SK-N-SH (cell line): ENCODE results near the gene SLC12A7. TPM values are rescaled to one million over a fixed set of nuclear protein-coding genes. Genes with fewer than 3 reads are reported as not detected.

Experiments used
- CTCF ChIA-PET: fragments of 300-600, 350-600 bp; formaldehyde crosslinking; extraction: SDS; loops from one replicate; lab custom pipeline; 2021; lab: Yijun Ruan, JAX
- POLR2A ChIA-PET: fragments of 350-600 bp; sonication (Branson Sonifier 250); formaldehyde crosslinking; extraction: SDS; loops from one replicate; lab custom pipeline; 2020; ENCODE audit warnings: antibody characterized with exemption, inconsistent platforms; lab: Yijun Ruan, JAX
- DNase-seq: peaks from one replicate; pipeline ENCODE4 v3.0.0; 2012
- H2AFZ ChIP-seq: fragments of 200-600 bp; sonication (generic); 2 replicates; pipeline ENCODE4 v1.8.1; 2016; ENCODE audit warnings: antibody characterized with exemption, mild to moderate bottlenecking, low read depth
- H3F3A ChIP-seq: fragments of 200-600 bp; sonication (generic); replicated peaks from 2 replicates; pipeline ENCODE3; 2016; ENCODE audit warnings: antibody characterized with exemption, mild to moderate bottlenecking; ENCODE audit not compliant: insufficient read depth
- H3K27ac ChIP-seq, 2 experiments: fragments of 200-500 bp in 1 of 2; fragments of 200-600 bp in 1 of 2; sonication (Bioruptor generic) in 1 of 2; sonication (generic), shearing (Covaris generic) in 1 of 2; 2 replicates each; pipeline versions ENCODE4 v1.5.1 to v1.6.1; 2014 to 2016; ENCODE audit warnings: low read depth in 2 of 2, inconsistent platforms in 1 of 2, low read length in 1 of 2, mild to moderate bottlenecking in 1 of 2, mixed read lengths in 1 of 2
- H3K27me3 ChIP-seq: fragments of 200-600 bp; sonication (generic), shearing (Covaris generic); 2 replicates; pipeline ENCODE4 v1.6.1; 2016; ENCODE audit warnings: mixed run types; ENCODE audit not compliant: insufficient read depth
- H3K36me3 ChIP-seq, 2 experiments: fragments of 200-500 bp in 1 of 2; fragments of 200-600 bp in 1 of 2; sonication (Bioruptor generic) in 1 of 2; sonication (generic) in 1 of 2; replicated peaks in 1 of 2; 2 replicates each; pipeline versions ENCODE3 to v1.5.1; 2014 to 2016; ENCODE audit warnings: low read length in 1 of 2, mild to moderate bottlenecking in 1 of 2; ENCODE audit not compliant: insufficient read depth in 2 of 2, control insufficient read depth in 1 of 2
- H3K4me1 ChIP-seq, 2 experiments: fragments of 200-500 bp in 1 of 2; fragments of 200-600 bp in 1 of 2; sonication (Bioruptor generic) in 1 of 2; sonication (generic), shearing (Covaris generic) in 1 of 2; 2 replicates each; pipeline versions ENCODE4 v1.5.1 to v1.6.1; 2014 to 2016; ENCODE audit warnings: low read depth in 1 of 2, low read length in 1 of 2, mixed run types in 1 of 2; ENCODE audit not compliant: insufficient read depth in 2 of 2, control insufficient read depth in 1 of 2
- H3K4me2 ChIP-seq: fragments of 200-600 bp; sonication (generic), shearing (Covaris generic); 2 replicates; pipeline ENCODE4 v1.6.1; 2017; ENCODE audit warnings: mixed run types
- H3K4me3 ChIP-seq, 2 experiments: fragments of 200-500 bp in 1 of 2; fragments of 200-600 bp in 1 of 2; sonication (Bioruptor generic) in 1 of 2; sonication (generic), shearing (Covaris generic) in 1 of 2; 2 replicates each; pipeline versions ENCODE4 v1.5.1 to v1.8.1; 2014 to 2016; ENCODE audit warnings: low read depth in 2 of 2, inconsistent platforms in 1 of 2, low read length in 1 of 2, mild to moderate bottlenecking in 1 of 2, mixed read lengths in 1 of 2, moderate library complexity in 1 of 2
- H3K79me2 ChIP-seq: fragments of 200-600 bp; sonication (generic); 2 replicates; pipeline ENCODE4 v1.8.1; 2017; ENCODE audit warnings: mild to moderate bottlenecking; ENCODE audit not compliant: insufficient read depth
- H3K9ac ChIP-seq: fragments of 200-600 bp; sonication (generic); 2 replicates; pipeline ENCODE4 v1.6.1; 2017; ENCODE audit warnings: mixed run types
- H3K9me2 ChIP-seq: fragments of 200-600 bp; sonication (generic); 2 replicates; pipeline ENCODE4 v1.6.1; 2017; ENCODE audit warnings: mixed run types
- H3K9me3 ChIP-seq: fragments of 200-600 bp; sonication (generic); 2 replicates; pipeline ENCODE4 v1.6.1; 2017; ENCODE audit warnings: mixed run types, mild to moderate bottlenecking, moderate library complexity
- H4K20me1 ChIP-seq: fragments of 200-600 bp; sonication (generic); 2 replicates; pipeline ENCODE4 v1.6.1; 2017; ENCODE audit warnings: mild to moderate bottlenecking, mixed run types; ENCODE audit not compliant: insufficient read depth
- CHD2 ChIP-seq: fragments of 150-350 bp; IDR thresholded peaks from 2 replicates; pipeline ENCODE4 v1.6.1; 2018; ENCODE audit warnings: low read length; ENCODE audit not compliant: partially characterized antibody
- EP300 ChIP-seq, 2 experiments: IDR thresholded peaks; 2 replicates each; pipeline versions ENCODE4 v1.4.0 to v1.6.1; 2012; ENCODE audit warnings: borderline replicate concordance in 1 of 2, low read depth in 1 of 2, low read length in 1 of 2
- EZH2phosphoT487 ChIP-seq: fragments of 200-600 bp; sonication (generic); IDR thresholded peaks from 2 replicates; pipeline ENCODE4 v1.6.1; 2017; ENCODE audit warnings: low read depth, mixed run types, mild to moderate bottlenecking, antibody characterized with exemption, moderate library complexity, borderline replicate concordance
- GABPA ChIP-seq: IDR thresholded peaks from 2 replicates; pipeline ENCODE4 v1.4.0; 2012; ENCODE audit warnings: low read depth, mild to moderate bottlenecking
- MAX ChIP-seq: IDR thresholded peaks from 2 replicates; pipeline ENCODE4 v1.4.0; 2012; ENCODE audit warnings: low read depth
- MEF2A ChIP-seq: IDR thresholded peaks from 2 replicates; pipeline ENCODE4 v1.4.0; 2012; ENCODE audit warnings: low read depth, borderline replicate concordance
- TCF12 ChIP-seq: IDR thresholded peaks from 2 replicates; pipeline ENCODE4 v1.4.0; 2012
- YY1 ChIP-seq: IDR thresholded peaks from 2 replicates; pipeline ENCODE4 v1.4.0; 2012; ENCODE audit warnings: low read depth, mild to moderate bottlenecking
- ZBTB33 ChIP-seq: IDR thresholded peaks from 2 replicates; pipeline ENCODE4 v1.4.0; 2012; ENCODE audit warnings: low read depth, borderline replicate concordance
- WGBS: methylation state at CpG from one replicate; pipeline ENCODE4 v1.1.6; 2017; ENCODE audit warnings: low lambda C conversion rate; 5-methylcytosine and 5-hydroxymethylcytosine counted together
- polyA plus RNA-seq, 3 experiments: library from polyadenylated mRNA; depleted of rRNA; stranded (reverse); fragments of >200 nt; gene quantifications; 2 replicates each; pipeline ENCODE4 v1.2.3, GENCODE V29; 2012
- TF ChIP-seq, protein P1 (sequence below): IDR thresholded peaks from 2 replicates; pipeline ENCODE4; 2012
- TF ChIP-seq, protein P2 (sequence below): fragments of 150-350 bp; IDR thresholded peaks from 2 replicates; pipeline ENCODE4 v1.6.1; 2016; ENCODE audit warnings: mild to moderate bottlenecking, low read depth, low read length

Gene SLC12A7
- polyA plus RNA-seq, 1 of the 3 experiments (the other 2 are of a cell fraction) = 2.6 TPM

- TF ChIP-seq TCF12 = no peak
- TF ChIP-seq, all 33 proteins: peak for 0
Observed at GRCh38 chr5:1047332-1047965, 64.4 kb downstream of the SLC12A7 start (continued).

DNA sequence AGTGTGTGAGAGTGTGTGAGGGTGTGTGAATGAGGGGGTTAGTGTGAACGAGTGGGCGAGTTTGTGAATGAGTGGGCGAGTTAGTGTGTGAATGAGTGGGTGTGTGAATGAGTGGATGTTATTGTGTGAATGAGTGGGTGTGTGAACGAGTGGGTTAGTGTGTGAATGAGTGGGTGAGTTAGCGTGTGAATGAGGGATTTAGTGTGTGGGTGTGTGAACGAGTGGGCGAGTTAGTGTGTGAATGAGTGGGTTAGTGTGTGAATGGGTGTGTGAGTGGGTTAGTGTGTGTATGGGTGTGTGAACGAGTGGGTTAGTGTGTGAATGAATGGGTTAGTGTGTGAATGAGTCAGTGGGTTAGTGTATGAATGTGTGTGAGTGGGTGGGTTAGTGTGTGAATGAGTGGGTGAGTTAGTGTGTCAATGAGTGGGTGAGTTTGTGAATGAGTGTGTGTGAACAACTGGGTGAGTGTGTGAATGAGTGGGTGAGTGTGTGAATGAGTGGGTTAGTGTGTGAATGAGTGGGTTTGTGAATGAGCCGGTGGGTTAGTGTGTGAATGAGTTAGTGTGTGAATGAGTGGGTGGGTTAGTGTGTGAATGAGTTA is 65.8 kb downstream of the SLC12A7 start:
- no peak overlapping the region for H2AFZ ChIP-seq
- H4K20me1 ChIP-seq = no peaks in the 10 kb centered on the region
- WGBS = 52% methylated on average over 9 of the region's 9 CpGs
- POLR2A ChIA-PET = no interaction called here
- no peak overlapping the region for H3K4me3 ChIP-seq
- H3K4me1 ChIP-seq = peaks cover 0 to 3% of the 10 kb centered on the region in 2 experiments; a peak in 1 of 4 replicates
- no peaks in the 10 kb centered on the region for H3K9me3 ChIP-seq
- DNase-seq = no peak
- no peaks in the 10 kb centered on the region for H3K27me3 ChIP-seq
- H3K79me2 ChIP-seq = no peaks in the 10 kb centered on the region
- no peak overlapping the region for H3K27ac ChIP-seq
- H3F3A ChIP-seq = no peaks in the 10 kb centered on the region
- H3K4me2 ChIP-seq = no peak overlapping the region
- no peaks in the 10 kb centered on the region for H3K36me3 ChIP-seq
- CTCF ChIA-PET = no interaction called here
- H3K9me2 ChIP-seq = no peaks in the 10 kb centered on the region
- no peak overlapping the region for H3K9ac ChIP-seq
- TF ChIP-seq EZH2phosphoT487 = no peak
- no peak for TF ChIP-seq MAX
- no peak for TF ChIP-seq ZBTB33
- no peak for TF ChIP-seq GABPA
- TF ChIP-seq, protein P1, sequence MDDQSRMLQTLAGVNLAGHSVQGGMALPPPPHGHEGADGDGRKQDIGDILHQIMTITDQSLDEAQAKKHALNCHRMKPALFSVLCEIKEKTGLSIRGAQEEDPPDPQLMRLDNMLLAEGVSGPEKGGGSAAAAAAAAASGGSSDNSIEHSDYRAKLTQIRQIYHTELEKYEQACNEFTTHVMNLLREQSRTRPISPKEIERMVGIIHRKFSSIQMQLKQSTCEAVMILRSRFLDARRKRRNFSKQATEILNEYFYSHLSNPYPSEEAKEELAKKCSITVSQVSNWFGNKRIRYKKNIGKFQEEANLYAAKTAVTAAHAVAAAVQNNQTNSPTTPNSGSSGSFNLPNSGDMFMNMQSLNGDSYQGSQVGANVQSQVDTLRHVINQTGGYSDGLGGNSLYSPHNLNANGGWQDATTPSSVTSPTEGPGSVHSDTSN = no peak
- TF ChIP-seq, protein P2, sequence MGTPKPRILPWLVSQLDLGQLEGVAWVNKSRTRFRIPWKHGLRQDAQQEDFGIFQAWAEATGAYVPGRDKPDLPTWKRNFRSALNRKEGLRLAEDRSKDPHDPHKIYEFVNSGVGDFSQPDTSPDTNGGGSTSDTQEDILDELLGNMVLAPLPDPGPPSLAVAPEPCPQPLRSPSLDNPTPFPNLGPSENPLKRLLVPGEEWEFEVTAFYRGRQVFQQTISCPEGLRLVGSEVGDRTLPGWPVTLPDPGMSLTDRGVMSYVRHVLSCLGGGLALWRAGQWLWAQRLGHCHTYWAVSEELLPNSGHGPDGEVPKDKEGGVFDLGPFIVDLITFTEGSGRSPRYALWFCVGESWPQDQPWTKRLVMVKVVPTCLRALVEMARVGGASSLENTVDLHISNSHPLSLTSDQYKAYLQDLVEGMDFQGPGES = no peak
- no peak for TF ChIP-seq EP300 (IDR thresholded peaks at IDR 0.05; ENCODE audit: borderline replicate concordance in 1 of 2, low read depth in 1 of 2, low read length in 1 of 2)
- no peak for TF ChIP-seq MEF2A
- TF ChIP-seq YY1 = no peak
- TF ChIP-seq CHD2 = no peak
- TF ChIP-seq, all 33 proteins: peak for 0
